Measurements from ENCODE around the gene CEP85.
"Not testable (repeated sequence)": the region's sequence is repeated elsewhere in the genome, so short reads cannot be mapped to it uniquely, and the experiment has no call there.

The CEP85 gene

DNA sequence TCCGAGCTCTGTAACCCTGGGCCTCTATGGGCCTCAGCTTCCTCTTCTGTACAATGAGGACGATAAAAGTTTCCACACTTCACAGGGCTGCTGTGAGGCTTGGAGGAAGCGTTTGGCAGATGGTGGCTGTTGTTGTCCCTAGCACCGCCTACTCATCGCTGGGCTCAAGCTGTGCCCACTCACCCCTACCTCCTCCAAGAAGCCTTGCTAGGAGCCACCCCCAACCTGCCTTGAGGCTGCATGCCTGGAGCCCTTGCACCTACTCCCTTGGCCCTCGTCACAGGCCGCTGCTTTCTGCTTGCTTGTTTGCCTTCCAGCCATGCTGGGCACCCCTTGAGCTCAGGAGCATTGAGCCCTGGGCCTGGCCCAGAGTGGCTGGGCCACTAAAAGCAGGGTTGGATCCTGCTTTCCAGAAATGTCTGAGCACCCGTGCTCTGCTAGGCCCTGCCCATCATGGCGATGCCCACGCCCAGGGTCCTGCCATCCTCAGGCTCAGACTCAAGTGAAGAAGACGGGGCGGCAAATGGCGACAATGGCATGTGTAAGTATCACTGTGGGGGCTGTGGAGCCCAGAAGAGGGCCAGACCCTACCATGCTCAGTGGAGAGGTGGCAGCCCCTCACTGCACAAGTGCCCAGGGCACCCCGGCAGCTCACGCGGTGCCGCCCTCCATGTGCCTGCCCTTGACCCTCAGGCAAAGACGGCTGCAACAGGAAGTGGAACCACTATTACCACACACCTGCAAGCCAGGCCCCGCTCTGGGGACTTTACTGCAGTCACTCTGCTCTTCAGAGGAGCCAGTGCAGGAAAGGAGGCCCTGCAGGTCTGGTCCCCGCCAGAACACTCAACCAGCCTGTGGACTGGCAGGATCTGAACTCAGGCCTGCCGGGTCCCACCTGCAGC, 55.4 kb downstream of the CEP85 start:
- FAIRE-seq = peak; percentile 94
- DNase-seq (ENCODE audit: insufficient read length, low spot score) = peak; percentile 81

DNA sequence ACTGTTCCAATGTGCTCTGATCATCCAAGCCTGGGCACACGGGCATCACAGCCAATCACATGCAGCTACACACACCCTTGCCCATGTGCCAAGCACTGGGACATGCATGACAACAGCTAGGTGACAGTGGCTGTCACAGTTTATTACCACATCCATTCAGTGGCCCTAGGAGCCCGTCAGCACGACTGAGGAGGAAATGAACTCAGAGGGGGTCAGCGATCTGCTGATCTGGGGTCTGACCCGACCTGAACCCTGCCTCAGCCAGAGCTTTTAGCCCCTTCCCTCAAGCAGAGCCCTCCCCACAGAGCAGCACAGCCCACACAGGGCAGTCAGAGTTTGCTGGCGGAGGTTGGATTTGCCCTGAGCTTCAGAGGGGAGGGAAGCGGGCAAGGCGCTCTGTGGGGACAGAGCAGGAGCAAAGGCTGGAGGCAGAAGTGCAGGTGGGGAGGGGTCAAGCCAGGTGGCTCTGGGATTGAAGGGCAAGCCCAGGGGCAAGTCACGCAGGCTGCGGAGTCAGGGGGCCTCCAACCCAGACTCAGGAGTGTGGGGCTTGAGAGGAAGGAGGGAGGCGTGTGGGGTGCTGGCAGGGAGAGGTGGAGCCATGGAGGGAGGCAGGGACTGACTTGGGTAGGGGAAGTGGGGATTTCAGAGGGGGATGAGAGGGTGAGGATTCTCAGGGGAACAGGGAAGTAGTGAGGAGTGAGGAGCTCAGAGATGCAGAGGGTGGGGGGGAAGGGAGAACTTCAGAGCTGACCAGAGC, 56.3 kb downstream of the CEP85 start:
- FAIRE-seq = no peak

DNA sequence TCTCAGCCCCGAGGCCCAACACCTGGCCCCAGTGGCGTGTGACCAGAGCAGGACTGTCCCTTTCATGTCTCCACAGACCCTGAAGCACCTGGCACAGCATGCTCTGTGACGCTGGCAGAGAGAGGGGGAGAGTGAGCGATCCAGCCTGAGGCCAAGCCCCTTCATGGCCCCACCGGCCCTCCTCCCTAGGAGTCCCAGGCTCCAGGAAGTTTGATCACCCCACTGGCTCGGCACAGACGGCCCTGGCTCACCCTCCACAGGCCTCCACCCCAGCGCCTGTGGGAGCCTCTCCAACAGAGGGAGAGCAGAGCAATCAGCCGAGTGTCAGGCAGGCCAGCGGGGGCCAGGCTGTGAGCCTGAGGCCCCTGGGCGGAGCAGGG, 56.9 kb downstream of the CEP85 start:
- DNase-seq (ENCODE audit: insufficient read length, low spot score) (no peak), FAIRE-seq (no peak)

More for the DNA sequence above, 56.3 kb downstream of the CEP85 start:
- no peak for DNase-seq (ENCODE audit: insufficient read length, low spot score)

DNA sequence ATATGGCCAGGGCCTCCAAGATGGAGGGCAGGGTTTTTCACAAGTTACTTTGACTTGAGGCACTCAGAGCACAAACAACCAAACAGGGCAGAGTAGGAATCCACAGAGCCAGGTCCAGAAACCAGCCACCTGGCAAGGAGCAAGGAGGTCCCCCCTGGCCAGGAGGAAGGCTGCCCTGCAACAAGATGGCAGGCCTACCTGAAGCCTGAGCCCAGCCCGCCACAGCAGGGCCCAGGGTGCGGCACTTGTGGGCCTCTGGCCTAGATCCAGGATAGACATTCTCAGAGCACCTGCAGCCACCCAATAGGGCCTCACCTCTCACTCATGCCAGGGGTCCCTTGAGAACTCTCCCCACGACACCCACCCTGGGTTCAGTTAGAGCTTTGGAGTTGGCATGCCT, 57.4 kb downstream of the CEP85 start:
- no peak for DNase-seq (ENCODE audit: insufficient read length, low spot score)
- no peak for FAIRE-seq

DNA sequence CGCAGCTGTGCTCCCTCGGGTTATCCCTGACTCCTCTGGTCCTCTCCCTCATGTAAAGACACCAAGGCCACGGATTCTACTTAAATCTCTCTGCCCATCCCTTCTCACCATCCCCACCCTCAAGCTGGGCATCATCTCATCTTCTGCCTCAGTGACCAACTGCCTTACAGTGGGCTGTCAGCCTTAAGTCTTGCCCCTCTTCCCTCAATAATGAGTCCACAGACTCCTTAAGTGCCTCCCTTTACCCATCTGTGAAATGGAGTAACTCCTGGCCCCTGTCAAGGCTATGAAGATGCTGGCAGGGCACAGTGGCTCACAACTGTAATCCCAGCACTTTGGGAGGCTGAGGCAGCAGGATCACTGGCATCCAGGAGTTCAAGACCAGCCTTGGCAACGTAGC, 57.9 kb downstream of the CEP85 start:
- DNase-seq (ENCODE audit: insufficient read length, low spot score) = no peak
- FAIRE-seq = no peak

DNA sequence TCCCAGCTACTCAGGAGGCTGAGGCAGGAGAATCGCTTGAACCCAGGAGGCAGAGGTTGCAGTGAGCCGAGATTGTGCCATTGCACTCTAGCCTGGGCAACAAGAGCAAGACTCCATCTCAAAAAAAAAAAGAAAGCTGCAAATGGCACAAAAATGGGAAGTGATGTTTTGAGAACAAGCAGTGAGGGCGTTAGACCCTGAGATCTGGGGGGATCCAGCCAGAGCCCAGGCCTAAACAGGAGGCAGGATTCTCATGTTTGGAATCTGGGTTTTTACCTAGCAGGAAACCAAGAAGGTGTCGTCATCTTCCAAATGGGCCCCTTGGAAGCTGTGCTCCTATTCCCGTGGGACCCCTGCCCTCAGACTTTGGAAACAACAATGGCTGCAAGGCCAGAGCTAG, 58.7 kb downstream of the CEP85 start:
- DNase-seq (ENCODE audit: insufficient read length, low spot score); FAIRE-seq: not testable (repeated sequence)

DNA sequence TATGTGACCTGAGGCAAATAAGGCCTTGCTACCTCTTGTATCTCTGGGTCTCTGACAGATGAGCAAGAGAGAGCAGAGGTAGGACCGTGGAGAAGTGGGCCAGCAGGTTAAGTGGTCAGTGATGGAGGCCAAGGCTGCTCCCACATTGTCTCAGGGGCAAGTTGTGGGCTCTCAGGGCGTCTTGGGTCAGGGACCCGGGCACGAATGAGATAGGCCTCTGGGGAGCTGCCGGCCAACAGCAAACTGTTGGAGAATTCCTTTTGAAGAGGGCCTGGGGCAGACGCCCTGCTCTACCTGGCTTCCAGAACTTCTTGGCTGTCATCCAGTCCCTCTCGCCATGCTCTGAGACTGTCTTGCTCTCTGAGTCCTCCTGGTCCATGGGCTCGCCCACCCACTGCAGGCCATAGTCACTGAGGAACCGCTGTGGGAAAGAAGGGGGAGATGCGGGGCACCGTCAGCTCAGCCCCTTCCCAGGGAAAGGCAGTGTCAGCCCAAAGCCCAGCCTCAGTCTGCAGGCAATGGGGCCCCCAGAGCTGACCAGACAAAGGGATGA, 60.0 kb downstream of the CEP85 start:
- FAIRE-seq = no peak
- no peak for DNase-seq (ENCODE audit: insufficient read length, low spot score)

DNA sequence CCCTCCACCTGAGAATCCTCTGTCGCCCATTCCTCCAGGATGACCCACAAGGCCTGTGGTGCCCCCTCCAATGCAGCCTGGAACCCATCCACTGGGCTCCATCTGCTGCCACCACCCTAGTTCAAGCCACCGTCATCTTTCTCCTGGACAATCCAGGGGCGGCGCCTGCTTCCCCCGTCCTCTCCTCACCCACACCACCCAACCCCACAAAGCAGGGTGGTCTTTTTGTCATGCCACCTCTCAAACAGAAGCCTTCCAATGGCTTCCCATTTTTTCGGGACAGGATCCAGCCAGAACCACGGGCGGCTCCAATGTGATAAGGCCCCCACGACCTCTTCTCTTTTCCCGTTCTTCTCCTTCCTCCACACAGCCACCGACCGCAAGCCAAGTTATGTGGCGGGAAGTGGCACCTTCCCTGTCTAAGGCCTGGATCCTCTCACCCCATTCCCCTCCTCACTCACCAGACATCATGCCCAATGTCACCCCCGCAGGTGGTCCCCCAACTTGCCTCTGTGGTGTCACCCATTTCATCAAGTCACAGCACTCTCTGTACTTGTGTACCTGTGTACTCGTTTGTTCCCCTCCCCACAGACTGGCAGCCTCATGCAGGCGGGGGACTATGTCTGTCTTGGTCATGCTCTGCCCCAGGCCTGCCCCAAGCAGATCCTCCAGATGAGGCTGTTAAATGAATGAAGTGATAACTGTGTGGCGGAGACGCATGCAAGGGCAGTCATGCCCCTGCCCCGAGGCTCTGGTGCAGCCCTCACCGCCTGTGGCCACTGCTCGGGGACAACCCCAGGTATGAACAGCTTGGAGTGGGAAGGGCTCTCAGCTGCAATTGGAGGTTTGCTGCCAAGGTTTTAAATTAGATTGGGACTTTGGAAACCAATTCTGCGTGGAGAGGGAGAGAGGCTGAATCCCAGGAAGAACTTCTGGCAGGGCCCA, 61.5 kb downstream of the CEP85 start:
- DNase-seq (ENCODE audit: insufficient read length, low spot score) = no peak
- FAIRE-seq = no peak

DNA sequence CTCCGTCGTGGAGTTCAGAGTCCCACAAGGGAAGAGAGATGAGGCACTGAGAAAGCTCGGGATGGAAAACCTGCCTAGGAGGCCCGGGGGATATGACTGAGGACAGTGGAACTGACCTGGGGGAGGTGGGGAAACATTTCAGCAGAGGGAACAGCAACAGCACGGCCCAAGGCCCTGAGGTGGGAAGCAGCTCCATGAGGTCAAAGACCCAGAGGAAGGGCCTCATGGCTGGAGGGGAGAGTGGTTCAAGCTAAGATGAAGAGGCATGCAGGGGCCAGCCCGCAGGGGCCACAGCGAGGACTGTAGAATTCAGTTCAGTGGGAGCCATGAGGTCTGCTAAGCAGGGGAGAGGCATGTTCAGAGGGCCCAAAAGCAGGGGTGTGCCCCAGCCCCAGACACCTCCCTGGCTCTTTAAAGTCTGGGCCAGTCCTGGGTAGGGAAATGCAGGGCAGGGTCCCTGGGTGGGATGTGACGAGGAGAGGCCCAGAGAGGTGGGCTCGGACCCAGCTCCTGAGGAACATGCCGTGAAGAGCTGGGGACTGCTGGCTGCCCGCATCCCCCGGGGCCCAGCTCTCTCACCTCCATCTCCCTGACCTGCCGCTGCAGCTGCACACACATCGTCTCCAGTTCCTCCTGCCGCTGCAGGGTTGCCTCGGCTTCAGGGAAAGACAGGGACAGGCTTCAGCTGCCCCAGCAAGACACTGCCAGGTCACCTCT, 62.5 kb downstream of the CEP85 start:
- no peak for DNase-seq (ENCODE audit: insufficient read length, low spot score)
- FAIRE-seq = no peak

DNA sequence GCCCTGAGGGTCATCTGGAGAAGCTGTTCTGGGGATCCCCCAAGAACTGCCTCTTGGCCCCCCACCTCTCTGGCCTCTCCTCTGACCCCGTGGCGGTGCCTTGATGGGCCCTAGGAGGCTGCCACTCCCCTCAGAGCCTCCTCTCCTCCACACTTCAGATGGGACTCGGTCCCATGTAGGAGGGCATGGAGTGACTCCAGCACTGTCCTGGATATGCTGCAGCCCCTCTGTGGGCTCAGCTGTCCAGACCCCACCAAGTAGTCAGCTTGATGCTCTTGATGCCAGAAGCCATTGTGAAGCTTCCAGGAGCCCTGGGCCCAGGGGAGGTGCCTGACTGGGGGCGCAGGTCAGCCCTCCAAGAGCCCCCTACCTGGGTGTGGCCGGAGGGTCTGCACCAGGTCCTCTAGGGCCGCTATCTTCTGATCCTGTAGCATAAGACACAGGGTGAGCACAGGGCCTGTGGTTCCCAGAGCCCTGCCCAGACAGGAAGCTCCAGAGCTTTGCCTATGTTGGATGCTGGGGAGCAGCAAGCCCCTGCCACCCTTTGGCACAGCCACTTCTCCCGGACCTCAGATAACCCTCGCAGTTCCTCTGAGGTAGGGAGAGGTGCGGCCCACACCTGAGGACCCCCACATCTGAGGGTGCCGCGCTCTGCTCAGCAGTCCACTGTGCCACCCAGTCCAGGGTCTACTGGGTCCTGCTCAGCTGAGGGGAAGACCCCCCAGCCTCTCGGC, 63.2 kb downstream of the CEP85 start:
- DNase-seq (ENCODE audit: insufficient read length, low spot score) = no peak
- no peak for FAIRE-seq

DNA sequence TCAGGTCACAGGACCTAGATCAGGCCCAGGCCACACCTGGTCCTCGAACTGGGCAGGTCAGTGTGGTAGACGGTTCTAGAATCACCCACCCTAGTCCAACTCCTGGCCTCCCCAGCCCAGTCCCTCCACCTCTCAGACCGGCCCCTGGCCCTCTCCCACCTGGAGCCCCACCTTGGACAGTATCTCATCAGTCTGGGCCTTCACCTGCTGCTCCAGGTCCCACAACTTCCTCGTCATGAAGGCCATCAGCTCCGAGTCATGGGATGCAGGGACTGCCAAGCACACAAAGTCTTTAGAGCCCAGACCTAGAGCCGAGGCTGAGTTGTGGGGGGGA, 63.8 kb downstream of the CEP85 start:
- FAIRE-seq = no peak
- no peak for DNase-seq (ENCODE audit: insufficient read length, low spot score)

DNA sequence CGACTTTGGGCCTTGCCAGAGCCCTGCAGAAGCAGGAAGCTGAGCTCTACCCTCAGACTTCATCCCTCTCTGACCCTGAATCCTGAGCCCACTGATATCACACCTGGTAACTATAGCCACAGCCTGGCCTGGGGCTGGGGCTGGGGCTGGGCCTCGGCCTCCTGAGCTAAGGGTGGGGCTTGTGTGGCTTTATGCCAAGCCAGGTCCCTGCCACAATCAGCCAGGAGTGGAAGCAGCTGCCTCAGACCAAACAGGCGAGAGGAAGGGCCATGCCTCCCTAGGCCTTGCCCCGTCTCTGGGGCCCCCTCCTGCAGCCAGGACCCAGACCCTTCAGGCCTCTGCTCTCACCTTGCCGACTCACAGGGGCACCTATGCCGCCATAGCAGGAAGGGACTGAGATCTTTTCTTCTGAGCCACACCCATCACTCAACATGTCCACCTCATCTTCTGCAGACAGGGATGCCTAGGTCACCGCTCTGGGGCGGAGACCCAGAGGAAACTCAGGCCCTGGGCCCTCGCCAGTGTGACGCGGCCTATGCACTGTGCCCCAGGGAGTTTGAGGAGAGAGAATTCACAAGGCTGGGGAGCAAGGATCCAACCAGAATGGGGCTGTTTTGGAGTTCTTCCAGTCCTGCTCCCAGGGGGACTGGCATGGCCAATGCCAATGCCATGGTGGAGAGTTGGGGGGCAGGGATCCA, 66.7 kb downstream of the CEP85 start:
- DNase-seq (ENCODE audit: insufficient read length, low spot score) (no peak), FAIRE-seq (no peak)

DNA sequence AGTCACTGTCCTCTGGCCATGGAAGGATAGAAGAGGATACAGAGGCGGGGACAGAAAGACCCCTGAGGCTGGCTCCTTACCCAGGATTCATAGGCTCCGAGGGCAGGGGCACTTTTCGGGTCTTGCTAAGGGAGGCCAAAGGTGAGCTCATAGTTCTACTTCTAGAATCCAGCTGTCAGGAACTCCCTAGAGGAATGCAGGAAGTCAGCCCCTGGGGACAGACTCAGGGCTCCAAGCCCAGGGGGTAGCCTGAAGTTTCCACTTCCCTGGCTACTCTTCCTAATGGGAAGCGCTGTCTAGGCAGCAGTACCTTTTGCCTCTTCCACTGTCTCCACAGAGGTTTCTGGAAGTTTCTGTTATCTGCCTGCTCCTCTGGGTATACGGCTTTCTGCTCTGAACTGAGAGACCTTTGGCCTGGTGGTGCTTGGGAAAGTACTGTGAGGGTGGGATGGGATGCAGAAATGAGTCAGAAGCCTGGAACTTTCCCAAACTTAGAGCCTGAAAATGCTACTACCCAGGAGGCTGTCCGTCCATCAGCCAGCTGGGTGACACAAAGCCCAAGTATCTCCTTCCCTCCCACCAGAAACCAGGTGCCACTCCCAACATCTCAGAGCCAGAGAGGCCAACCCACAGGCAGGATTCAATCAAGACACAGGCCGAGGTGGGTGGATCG, 68.9 kb downstream of the CEP85 start:
- FAIRE-seq (no peak), DNase-seq (ENCODE audit: insufficient read length, low spot score) (no peak)

DNA sequence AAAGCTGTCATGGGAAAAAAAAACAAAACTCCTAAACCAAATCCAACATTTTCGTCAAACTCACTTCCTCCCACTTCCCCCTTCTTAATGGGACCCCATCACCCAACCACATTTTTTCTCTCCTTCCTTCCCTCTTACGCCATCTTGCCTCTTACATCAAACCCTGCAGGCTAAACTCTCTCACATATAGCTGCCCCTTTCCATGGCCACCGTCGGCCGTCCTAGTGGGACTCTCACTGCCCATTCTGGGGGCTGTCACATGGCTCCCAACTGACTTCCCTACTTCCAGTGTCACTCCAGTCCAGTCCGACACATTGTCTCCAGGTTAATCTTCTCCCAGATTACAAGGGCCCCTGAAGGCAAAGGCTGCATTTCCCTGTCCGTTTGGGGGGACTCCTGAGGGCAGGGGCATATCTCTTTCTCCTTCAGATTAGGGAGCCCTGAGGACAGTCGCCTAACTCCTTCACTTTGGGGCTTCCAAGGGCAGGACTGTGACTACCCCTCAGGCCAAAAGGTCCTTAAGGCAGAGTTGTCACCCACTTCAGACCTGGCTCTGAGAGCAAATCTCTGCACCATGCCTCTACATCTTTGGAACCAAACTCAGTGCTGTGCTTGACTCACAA, 71.8 kb downstream of the CEP85 start:
- no peak for FAIRE-seq

DNA sequence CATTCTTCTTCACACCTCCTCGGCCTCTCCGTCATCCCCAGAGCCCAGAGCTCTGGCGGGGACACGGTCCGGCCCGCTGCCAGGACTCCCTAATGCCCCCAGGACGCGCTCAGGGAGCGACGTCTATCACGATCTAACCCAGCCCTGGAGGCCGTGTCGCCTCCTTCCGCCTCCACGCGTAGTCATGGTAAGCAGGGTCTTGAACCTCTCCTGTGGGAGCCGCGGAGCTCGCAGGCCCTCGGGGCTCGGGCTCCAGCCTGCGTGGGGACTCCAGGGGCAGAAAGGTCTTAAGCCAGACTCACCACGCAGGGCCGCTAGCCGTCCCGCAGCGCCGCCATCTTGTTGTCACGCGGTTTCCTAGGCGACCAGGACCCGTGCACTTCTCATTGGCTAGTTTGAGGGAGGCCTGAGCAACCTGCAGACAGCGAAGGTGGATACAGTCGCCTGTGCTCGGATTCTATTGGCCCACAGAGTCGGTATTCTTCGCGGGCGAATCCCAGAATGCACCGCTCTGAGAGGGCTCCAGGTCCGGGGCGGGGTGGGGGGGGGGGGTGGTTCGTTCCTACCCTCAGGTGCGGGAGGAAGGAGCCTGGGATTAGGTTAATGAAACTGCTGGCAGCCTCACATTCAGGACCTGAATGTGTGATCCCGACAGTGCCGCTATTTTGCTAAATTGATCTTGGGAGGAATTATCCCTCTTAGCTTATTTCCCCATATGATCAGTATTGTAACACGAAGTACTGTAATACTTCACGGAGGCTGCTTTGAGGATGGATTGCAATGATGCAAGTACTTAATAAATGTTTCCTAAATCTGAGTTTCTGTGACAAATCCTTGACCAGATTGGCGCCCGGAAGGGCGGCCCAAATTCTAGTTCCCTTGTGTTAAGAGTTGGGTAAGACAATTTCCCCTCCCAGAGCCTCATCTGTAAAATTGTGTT, 72.6 kb downstream of the CEP85 start, which contains the start of gene UBXN11:
TSS of gene UBXN11 (minus strand) at position 347 of the 940 bp plus-strand sequence. CDS start 3,753 bp downstream, outside the sequence.
- DNase-seq (ENCODE audit: insufficient read length, low spot score) (peak; percentile 99), FAIRE-seq (peak; percentile 98)

More for the DNA sequence above, 71.8 kb downstream of the CEP85 start:
- no peak for DNase-seq (ENCODE audit: insufficient read length, low spot score)

DNA sequence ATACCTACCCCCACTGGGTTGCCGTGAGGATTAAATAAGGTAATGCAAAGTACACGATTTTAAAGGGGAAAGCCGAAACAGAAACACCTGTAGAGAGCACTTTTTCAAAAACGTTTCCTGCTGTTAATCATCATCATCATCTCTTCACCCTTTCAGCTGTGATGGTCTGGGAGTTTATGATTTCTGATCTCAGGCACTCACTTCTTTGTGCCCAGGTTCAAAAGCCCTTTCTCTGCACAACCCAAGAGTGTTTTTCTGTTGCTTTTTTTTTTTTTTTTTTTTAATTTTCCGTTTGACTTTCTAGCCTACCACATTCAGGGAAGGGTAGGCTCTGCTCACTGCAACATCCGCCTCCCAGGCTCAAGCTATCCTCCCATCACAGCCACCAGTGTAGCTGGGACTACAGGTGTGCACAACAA, 73.4 kb downstream of the CEP85 start:
- no peak for DNase-seq (ENCODE audit: insufficient read length, low spot score)
- FAIRE-seq = peak; percentile 81

Data from GM19239 (cell line).